GM12878 (cell line): Measurements from ENCODE around the gene ASGR1. TPM values are rescaled to one million over a fixed set of nuclear protein-coding genes. Genes with fewer than 3 reads are reported as not detected.

ENCODE experiments used
- REST ChIP-seq: IDR thresholded peaks from 2 replicates; pipeline ENCODE4 v1.6.1; 2012; ENCODE audit warnings: mild to moderate bottlenecking, low read depth, low read length
- SIX5 ChIP-seq: IDR thresholded peaks from 2 replicates; pipeline ENCODE4 v1.6.1; 2011; ENCODE audit warnings: mild to moderate bottlenecking, low read depth, low read length, moderate library complexity; ENCODE audit not compliant: severe bottlenecking
- ZNF274 ChIP-seq: IDR thresholded peaks from one replicate; pipeline ENCODE4 v1.8.0; 2011; ENCODE audit not compliant: insufficient read length, insufficient read depth
- polyA plus RNA-seq, 11 experiments: library from polyadenylated mRNA; depleted of rRNA in 4 of 11; unstranded in 6 of 11; stranded (reverse) in 5 of 11; fragments of >200 nt; fragmentation: Nextera tagmentation in 4 of 11; fragmentation: Illumina TruSeq in 1 of 11; extraction: Ambion mirVana in 4 of 11; extraction: Trizol in 1 of 11; gene quantifications; 1 replicate in 1 of 11; 2 replicates in 10 of 11; pipeline versions ENCODE4 v1.2.1 to v1.2.3, GENCODE V29; 2011 to 2016; ENCODE audit warnings: inconsistent platforms in 2 of 11, missing spikeins in 2 of 11, low read depth in 1 of 11
- total RNA-seq, 4 experiments: library from RNA; depleted of rRNA in 3 of 4; stranded (reverse); fragments of >200 nt in 3 of 4; fragmentation: Illumina TruSeq in 1 of 4; extraction: Trizol in 1 of 4; gene quantifications; 2 replicates each; pipeline versions ENCODE4 v1.2.1 to v1.2.3, GENCODE V29; 2013 to 2021
- TF ChIP-seq, protein P1 (sequence below): fragments of 450-650 bp; formaldehyde crosslinking; IDR thresholded peaks from 2 replicates; pipeline ENCODE4 v1.5.0; 2022; ENCODE audit warnings: mild to moderate bottlenecking, missing genetic modification characterization

The ASGR1 gene
- total and polyA plus RNA-seq, 10 of the 15 experiments (the other 5 are each of a cell fraction or from before 2014, with no cell fraction given), result 0.06 to 0.34 (median 0.14) TPM; not detected in 6

DNA sequence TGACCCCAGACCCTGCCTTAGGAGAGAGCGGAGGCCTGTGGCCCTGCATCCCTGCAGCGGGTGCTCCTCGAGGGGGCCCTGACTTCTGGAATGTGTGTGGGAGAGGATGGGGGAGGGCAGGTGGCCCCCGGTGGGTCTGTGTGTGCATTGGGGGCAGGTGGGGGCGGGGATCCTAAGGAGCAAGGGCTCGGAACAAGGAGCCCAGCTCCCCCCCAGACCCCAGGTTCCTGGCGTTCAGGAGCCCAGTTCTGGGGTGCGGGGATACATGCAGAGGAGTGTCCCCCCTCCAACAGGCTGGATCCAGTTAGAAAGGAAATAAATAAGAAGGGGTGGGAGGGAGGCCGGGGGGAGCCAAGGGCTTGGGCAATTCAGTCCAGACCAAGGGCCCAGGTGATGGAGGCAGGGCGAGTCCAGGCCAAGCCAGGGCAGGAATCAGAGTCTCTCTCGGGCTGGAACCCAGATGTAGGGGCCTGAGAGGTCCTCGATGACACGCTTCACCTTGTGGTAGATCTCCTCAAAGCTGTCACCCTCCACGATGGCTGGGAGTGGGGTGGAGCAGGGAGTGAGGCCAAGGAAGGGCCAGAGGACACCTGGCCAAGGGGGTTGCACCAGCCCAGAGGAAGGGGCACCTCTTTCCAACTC, 11.2 kb upstream of the ASGR1 start (continued):
- TF ChIP-seq REST (no peak), ZNF274 (no peak), SIX5 (no peak)
- TF ChIP-seq, protein P1, sequence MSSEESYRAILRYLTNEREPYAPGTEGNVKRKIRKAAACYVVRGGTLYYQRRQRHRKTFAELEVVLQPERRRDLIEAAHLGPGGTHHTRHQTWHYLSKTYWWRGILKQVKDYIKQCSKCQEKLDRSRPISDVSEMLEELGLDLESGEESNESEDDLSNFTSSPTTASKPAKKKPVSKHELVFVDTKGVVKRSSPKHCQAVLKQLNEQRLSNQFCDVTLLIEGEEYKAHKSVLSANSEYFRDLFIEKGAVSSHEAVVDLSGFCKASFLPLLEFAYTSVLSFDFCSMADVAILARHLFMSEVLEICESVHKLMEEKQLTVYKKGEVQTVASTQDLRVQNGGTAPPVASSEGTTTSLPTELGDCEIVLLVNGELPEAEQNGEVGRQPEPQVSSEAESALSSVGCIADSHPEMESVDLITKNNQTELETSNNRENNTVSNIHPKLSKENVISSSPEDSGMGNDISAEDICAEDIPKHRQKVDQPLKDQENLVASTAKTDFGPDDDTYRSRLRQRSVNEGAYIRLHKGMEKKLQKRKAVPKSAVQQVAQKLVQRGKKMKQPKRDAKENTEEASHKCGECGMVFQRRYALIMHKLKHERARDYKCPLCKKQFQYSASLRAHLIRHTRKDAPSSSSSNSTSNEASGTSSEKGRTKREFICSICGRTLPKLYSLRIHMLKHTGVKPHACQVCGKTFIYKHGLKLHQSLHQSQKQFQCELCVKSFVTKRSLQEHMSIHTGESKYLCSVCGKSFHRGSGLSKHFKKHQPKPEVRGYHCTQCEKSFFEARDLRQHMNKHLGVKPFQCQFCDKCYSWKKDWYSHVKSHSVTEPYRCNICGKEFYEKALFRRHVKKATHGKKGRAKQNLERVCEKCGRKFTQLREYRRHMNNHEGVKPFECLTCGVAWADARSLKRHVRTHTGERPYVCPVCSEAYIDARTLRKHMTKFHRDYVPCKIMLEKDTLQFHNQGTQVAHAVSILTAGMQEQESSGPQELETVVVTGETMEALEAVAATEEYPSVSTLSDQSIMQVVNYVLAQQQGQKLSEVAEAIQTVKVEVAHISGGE (CRISPR knock-in tag), result no peak
